Hematopoietic multipotent progenitor cell treated with erythropoietin and hydrocortisone succinate and interleukin-3 and kit ligand, for 15 days (in vitro differentiated cells): ENCODE data around the gene RANGAP1.
A peak's percentile ranks its signal among the peaks of the same experiment; 100 is the strongest.
"Not testable (repeated sequence)": the region's sequence is repeated elsewhere in the genome, so short reads cannot be mapped to it uniquely, and the experiment has no call there.

Experiments
- DNase-seq: peaks from one replicate; pipeline ENCODE4 v3.0.0-alpha.2; 2015; ENCODE audit warnings: low spot score

Gene RANGAP1

GRCh38 chr22:41300661-41301060 lies 14.7 kb upstream of the RANGAP1 start:
- DNase-seq, result no peak

- DNase-seq, result no peak
These were observed 11.1 kb upstream of the RANGAP1 start for GRCh38 chr22:41296826-41297667.

GRCh38 chr22:41294816-41295215 lies 8.8 kb upstream of the RANGAP1 start:
- DNase-seq, result not testable (repeated sequence)

GRCh38 chr22:41290262-41291221 lies 4.6 kb upstream of the RANGAP1 start:
- DNase-seq, result no peak

- DNase-seq, result no peak
These were observed 3.7 kb upstream of the RANGAP1 start for GRCh38 chr22:41289671-41290070.

GRCh38 chr22:41288245-41288946 lies 2.4 kb upstream of the RANGAP1 start:
- no peak for DNase-seq

GRCh38 chr22:41286639-41287091 lies 678 bp upstream of the RANGAP1 start:
- DNase-seq, result no peak

- DNase-seq, result peak; percentile 77
These were observed 557 bp downstream of the RANGAP1 start for GRCh38 chr22:41285441-41285819.

- no peak for DNase-seq
These were observed 1.5 kb downstream of the RANGAP1 start for GRCh38 chr22:41284465-41284864.

- DNase-seq, result no peak
These were observed 5.1 kb downstream of the RANGAP1 start for GRCh38 chr22:41280854-41281253.

GRCh38 chr22:41280065-41280464 lies 5.9 kb downstream of the RANGAP1 start:
- DNase-seq, result no peak

- DNase-seq, result no peak
These were observed 11.1 kb downstream of the RANGAP1 start for GRCh38 chr22:41274856-41275255.

GRCh38 chr22:41273128-41273527 lies 12.9 kb downstream of the RANGAP1 start:
- no peak for DNase-seq

GRCh38 chr22:41271787-41272186 lies 14.2 kb downstream of the RANGAP1 start:
- no peak for DNase-seq

- DNase-seq, result no peak
These were observed 18.0 kb downstream of the RANGAP1 start for GRCh38 chr22:41267958-41268357.

GRCh38 chr22:41264408-41264941 lies 21.5 kb downstream of the RANGAP1 start:
- DNase-seq, result no peak

- no peak for DNase-seq
These were observed 22.3 kb downstream of the RANGAP1 start for GRCh38 chr22:41263704-41264103.

- no peak for DNase-seq
These were observed 23.7 kb downstream of the RANGAP1 start for GRCh38 chr22:41262250-41262765.

- no peak for DNase-seq
These were observed 24.3 kb downstream of the RANGAP1 start for GRCh38 chr22:41261541-41262249.

GRCh38 chr22:41260871-41261270 lies 25.1 kb downstream of the RANGAP1 start:
- DNase-seq, result no peak

GRCh38 chr22:41259756-41260155 lies 26.2 kb downstream of the RANGAP1 start:
- DNase-seq, result not testable (repeated sequence)
